Prostate gland (tissue), 2 donors: Measurements from ENCODE around the gene CREB1. TPM values are rescaled to one million over a fixed set of nuclear protein-coding genes. Genes with fewer than 3 reads are reported as not detected.

Experiments
- DNase-seq: peaks from one replicate; pipeline ENCODE4 v3.0.0-alpha.2; 2019; ENCODE audit warnings: low spot score
- H3K27ac ChIP-seq, 2 donors: fragments of 200-600 bp; sonication (generic); 2 replicates each; pipeline ENCODE4 v1.5.1; 2017 to 2019
- H3K27me3 ChIP-seq: fragments of 200-600 bp; sonication (generic); replicated peaks from 2 replicates; pipeline ENCODE4 v1.5.1; 2019; ENCODE audit not compliant: insufficient read depth
- H3K36me3 ChIP-seq, 2 donors: fragments of 200-600 bp; sonication (generic); 1 replicate in 1 of 2; 2 replicates in 1 of 2; pipeline versions ENCODE4 v1.5.1 to v1.8.1; 2017 to 2019
- H3K4me1 ChIP-seq: fragments of 200-600 bp; sonication (generic); replicated peaks from 2 replicates; pipeline ENCODE4 v1.5.1; 2019
- H3K4me3 ChIP-seq, 2 donors: fragments of 200-600 bp; sonication (generic); 2 replicates each; pipeline ENCODE4 v1.5.1; 2017 to 2019
- H3K9me3 ChIP-seq: fragments of 200-600 bp; sonication (generic); 2 replicates; pipeline ENCODE4 v1.5.1; 2017
- CTCF ChIP-seq, 4 experiments: fragments of 200-600 bp in 2 of 4; fragments of 450-650 bp in 2 of 4; sonication (generic) in 2 of 4; IDR thresholded peaks; 1 replicate in 3 of 4; 2 replicates in 1 of 4; pipeline ENCODE4 v1.5.1; 2016 to 2019; ENCODE audit warnings: antibody characterized with exemption in 4 of 4, mild to moderate bottlenecking in 2 of 4, moderate library complexity in 2 of 4
- POLR2A ChIP-seq: fragments of 450-650 bp; IDR thresholded peaks from one replicate; pipeline ENCODE4 v1.6.1; 2016; ENCODE audit warnings: antibody characterized with exemption, mild to moderate bottlenecking
- POLR2AphosphoS5 ChIP-seq: sonication (generic); formaldehyde crosslinking; IDR thresholded peaks from one replicate; pipeline ENCODE4 v1.6.1; 2017; ENCODE audit warnings: antibody characterized with exemption
- WGBS: methylation state at CpG from one replicate; pipeline ENCODE4 v1.1.5; 2018; 5-methylcytosine and 5-hydroxymethylcytosine counted together
- intact Hi-C: fragments of 100-400 bp; cut with DNase I; formaldehyde crosslinking; loops from one replicate; pipeline ENCODE4 v1.14.2; 2022
- total RNA-seq, 2 donors: library from RNA; depleted of rRNA; stranded (reverse); fragments of >200 nt; gene quantifications; one replicate each; pipeline ENCODE4 v1.1.0, GENCODE V29; 2016

Gene CREB1
- total RNA-seq, 2 donors from 2014 or later, result 44.0 to 47.1 TPM

DNA sequence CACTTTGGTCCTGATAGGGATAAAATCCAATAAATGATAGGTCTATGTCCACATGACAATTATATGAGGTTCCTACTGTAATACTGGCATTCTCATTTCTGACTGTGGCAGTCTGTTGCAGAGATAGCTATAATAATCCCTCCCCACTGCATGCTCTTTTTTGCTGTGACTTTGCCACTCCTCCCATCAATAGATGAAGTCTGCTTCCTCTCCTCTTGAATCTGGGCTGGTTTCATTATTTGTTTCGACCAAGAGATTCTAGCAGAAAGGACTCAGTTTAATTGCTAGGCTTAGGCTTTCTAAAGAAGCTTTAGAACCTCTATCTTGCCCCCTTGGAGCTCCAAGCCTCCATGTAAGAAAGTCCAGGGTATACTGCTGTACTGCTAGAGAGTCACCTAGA lies 23.3 kb upstream of the CREB1 start:
- Histone ChIP-seq H3K27ac (no peak overlapping the region), H3K27me3 (no peaks in the 10 kb centered on the region), H3K4me3 (no peak overlapping the region), H3K36me3 (no peaks in the 10 kb centered on the region), H3K4me1 (no peaks in the 10 kb centered on the region), H3K9me3 (no peaks in the 10 kb centered on the region)
- TF ChIP-seq POLR2A, result no peak
- no peak for TF ChIP-seq POLR2AphosphoS5
- TF ChIP-seq CTCF (IDR thresholded peaks at IDR 0.05), result no peak
- 88% methylated on average over 1 of the region's 1 CpG for WGBS
- intact Hi-C loops, result no loop called here
- no peak for DNase-seq

GRCh38 chr2:207510148-207510547 lies 19.6 kb upstream of the CREB1 start:
- Histone ChIP-seq H3K4me1 (no peaks in the 10 kb centered on the region), H3K9me3 (no peaks in the 10 kb centered on the region), H3K27me3 (no peaks in the 10 kb centered on the region), H3K4me3 (no peak overlapping the region), H3K36me3 (no peaks in the 10 kb centered on the region), H3K27ac (no peak overlapping the region)
- 90% methylated on average over 1 of the region's 1 CpG for WGBS
- TF ChIP-seq CTCF (IDR thresholded peaks at IDR 0.05), result no peak
- TF ChIP-seq POLR2A, result no peak
- no peak for TF ChIP-seq POLR2AphosphoS5
- no peak for DNase-seq
- intact Hi-C loops, result no loop called here

DNA sequence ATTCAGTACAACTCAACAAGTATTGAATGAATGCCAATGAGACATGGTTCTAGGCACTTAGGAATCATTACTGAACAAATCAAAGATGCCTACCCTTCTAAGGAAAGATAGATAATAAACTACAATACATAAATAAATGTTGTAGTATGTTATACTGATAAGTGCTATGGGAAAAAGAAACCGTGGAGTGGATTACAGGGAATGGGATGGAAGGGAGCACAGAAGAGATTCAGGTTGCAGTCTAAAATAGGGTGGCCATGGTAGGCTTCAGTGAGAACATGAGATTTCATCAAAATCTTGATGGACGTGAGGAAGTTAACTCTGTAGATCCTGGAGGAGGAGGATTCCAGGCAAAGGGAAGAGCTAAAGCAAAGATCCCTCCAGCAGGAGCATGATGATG lies 17.9 kb upstream of the CREB1 start:
- intact Hi-C loops, result no loop called here
- H3K27me3 ChIP-seq, result no peaks in the 10 kb centered on the region
- no peak overlapping the region for H3K4me3 ChIP-seq

DNA sequence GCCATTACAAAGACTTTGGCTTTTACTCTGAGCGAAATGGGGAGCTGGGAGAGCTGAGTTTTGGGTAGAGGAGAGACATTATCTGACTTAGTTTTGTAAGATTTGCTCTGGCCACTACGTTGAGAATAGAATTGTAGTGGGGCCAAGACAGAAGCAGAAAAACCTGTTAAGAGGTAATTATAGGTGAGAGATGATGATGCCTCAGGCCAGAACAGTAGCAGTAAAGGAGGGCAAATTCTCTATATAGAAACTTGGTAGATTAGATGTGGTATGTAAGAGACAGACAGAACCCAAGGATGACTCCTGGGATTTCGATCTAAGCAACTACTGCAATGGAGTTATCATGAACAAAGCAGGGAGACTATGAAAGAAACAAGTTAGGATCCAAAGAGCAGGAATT lies 17.4 kb upstream of the CREB1 start:
- no peak overlapping the region for H3K27ac ChIP-seq
- no peaks in the 10 kb centered on the region for H3K9me3 ChIP-seq
- H3K27me3 ChIP-seq, result no peaks in the 10 kb centered on the region
- TF ChIP-seq POLR2AphosphoS5 (no peak), POLR2A (no peak), CTCF (IDR thresholded peaks at IDR 0.05) (no peak)
- DNase-seq, result no peak
- intact Hi-C loops, result no loop called here
- 70% methylated on average over 3 of the region's 3 CpGs for WGBS
- H3K36me3 ChIP-seq, result no peaks in the 10 kb centered on the region
- no peak overlapping the region for H3K4me3 ChIP-seq
- H3K4me1 ChIP-seq, result no peaks in the 10 kb centered on the region

More for the DNA sequence above, 17.9 kb upstream of the CREB1 start:
- WGBS, result 73% methylated on average over 2 of the region's 2 CpGs
- TF ChIP-seq POLR2A, result no peak
- TF ChIP-seq POLR2AphosphoS5, result no peak
- no peak for TF ChIP-seq CTCF (IDR thresholded peaks at IDR 0.05)
- Histone ChIP-seq H3K27ac (no peak overlapping the region), H3K4me1 (no peaks in the 10 kb centered on the region), H3K9me3 (no peaks in the 10 kb centered on the region), H3K36me3 (no peaks in the 10 kb centered on the region)
- DNase-seq, result no peak

GRCh38 chr2:207513551-207514257 lies 16.1 kb upstream of the CREB1 start:
- DNase-seq, result no peak
- TF ChIP-seq CTCF (IDR thresholded peaks at IDR 0.05) (no peak), POLR2AphosphoS5 (peak; percentile 5)
- Histone ChIP-seq H3K4me1 (no peaks in the 10 kb centered on the region), H3K27ac (no peak overlapping the region), H3K9me3 (no peaks in the 10 kb centered on the region), H3K36me3 (no peaks in the 10 kb centered on the region), H3K27me3 (no peaks in the 10 kb centered on the region), H3K4me3 (no peak overlapping the region)
- intact Hi-C loops, result no loop called here
- WGBS, result 51% methylated on average over 7 of the region's 7 CpGs
